Activated CD4-positive, alpha-beta T cell treated with anti-CD3 and anti-CD28 coated beads, Interleukin-2, amount 50 U/mL, for 24 hours (primary cell): ENCODE results near the gene DAB2IP.
"Not testable (repeated sequence)": the region's sequence is repeated elsewhere in the genome, so short reads cannot be mapped to it uniquely, and the experiment has no call there.

Experiments used
- DNase-seq, 2 donors: peaks; one replicate each; pipeline ENCODE4 v3.0.0-alpha.2; 2020; ENCODE audit warnings: low read depth in 1 of 2, low spot score in 1 of 2

The DAB2IP gene

GRCh38 chr9:121741919-121742283 lies 90.5 kb downstream of the DAB2IP start:
- DNase-seq = not testable (repeated sequence)

- no peak for DNase-seq
Measured at GRCh38 chr9:121742923-121743322, 91.5 kb downstream of the DAB2IP start.

GRCh38 chr9:121743441-121744001 lies 92.1 kb downstream of the DAB2IP start:
- DNase-seq = no peak

- no peak for DNase-seq
Measured at GRCh38 chr9:121744002-121744686, 92.7 kb downstream of the DAB2IP start.

GRCh38 chr9:121744687-121745395 lies 93.4 kb downstream of the DAB2IP start:
- DNase-seq = no peak

- DNase-seq = no peak
Measured at GRCh38 chr9:121745396-121745695, 93.9 kb downstream of the DAB2IP start.

- no peak for DNase-seq
Measured at GRCh38 chr9:121746411-121746810, 95.0 kb downstream of the DAB2IP start.

- no peak for DNase-seq
Measured at GRCh38 chr9:121746866-121747265, 95.4 kb downstream of the DAB2IP start.

GRCh38 chr9:121748074-121748473 lies 96.6 kb downstream of the DAB2IP start:
- no peak for DNase-seq

GRCh38 chr9:121748727-121749423 lies 97.4 kb downstream of the DAB2IP start:
- no peak for DNase-seq

- DNase-seq = no peak
Measured at GRCh38 chr9:121749614-121750013, 98.2 kb downstream of the DAB2IP start.

GRCh38 chr9:121750259-121750714 lies 98.9 kb downstream of the DAB2IP start:
- no peak for DNase-seq

GRCh38 chr9:121750715-121751623 lies 99.5 kb downstream of the DAB2IP start:
- DNase-seq = no peak

GRCh38 chr9:121751686-121752445 lies 100.4 kb downstream of the DAB2IP start:
- no peak for DNase-seq

- DNase-seq = no peak
Measured at GRCh38 chr9:121752929-121753328, 101.5 kb downstream of the DAB2IP start.

- no peak for DNase-seq
Measured at GRCh38 chr9:121753802-121754654, 102.6 kb downstream of the DAB2IP start.

GRCh38 chr9:121754655-121755436 lies 103.4 kb downstream of the DAB2IP start:
- DNase-seq = no peak

GRCh38 chr9:121755581-121755980 lies 104.1 kb downstream of the DAB2IP start:
- no peak for DNase-seq
